Activated CD4-positive, alpha-beta T cell treated with anti-CD3 and anti-CD28 coated beads, Interleukin-2, amount 50 U/mL, for 48 hours (primary cell): ENCODE data around the gene RAB31.
A peak's percentile ranks its signal among the peaks of the same experiment; 100 is the strongest.
"Not testable (repeated sequence)": the region's sequence is repeated elsewhere in the genome, so short reads cannot be mapped to it uniquely, and the experiment has no call there.

ENCODE experiments used
- DNase-seq, 2 experiments: peaks; one replicate each; pipeline ENCODE4 v3.0.0-alpha.2; 2020

Gene RAB31

GRCh38 chr18:9869715-9870430 lies 161.8 kb downstream of the RAB31 start:
- no peak for DNase-seq

GRCh38 chr18:9870431-9871008 lies 162.4 kb downstream of the RAB31 start:
- DNase-seq, result no peak

- no peak for DNase-seq
Observed at GRCh38 chr18:9871244-9871746, 163.2 kb downstream of the RAB31 start.

- no peak for DNase-seq
Observed at GRCh38 chr18:9872823-9873222, 164.7 kb downstream of the RAB31 start.

- DNase-seq, result no peak
Observed at GRCh38 chr18:9874728-9875127, 166.6 kb downstream of the RAB31 start.

GRCh38 chr18:9876212-9876866 lies 168.2 kb downstream of the RAB31 start:
- no peak for DNase-seq

- peak; percentile 6 to 13 for DNase-seq
Observed at GRCh38 chr18:9876867-9877654, 169.0 kb downstream of the RAB31 start.

- DNase-seq, result no peak
Observed at GRCh38 chr18:9877655-9878014, 169.5 kb downstream of the RAB31 start.

- DNase-seq, result no peak
Observed at GRCh38 chr18:9878095-9878494, 170.0 kb downstream of the RAB31 start.

- DNase-seq, result no peak
Observed at GRCh38 chr18:9878783-9879242, 170.7 kb downstream of the RAB31 start.

GRCh38 chr18:9884090-9884489 lies 176.0 kb downstream of the RAB31 start:
- no peak for DNase-seq

GRCh38 chr18:9884532-9885140 lies 176.5 kb downstream of the RAB31 start:
- no peak for DNase-seq

GRCh38 chr18:9885170-9886004 lies 177.3 kb downstream of the RAB31 start, which contains the start of gene TXNDC2:
Gene TXNDC2, plus strand, starts transcription at chr18:9885973. Its CDS starts 708 bp downstream, at chr18:9886681.
- no peak for DNase-seq

- no peak for DNase-seq
Observed at GRCh38 chr18:9886005-9886348, 177.9 kb downstream of the RAB31 start.

- DNase-seq, result no peak
Observed at GRCh38 chr18:9887992-9888391, 179.9 kb downstream of the RAB31 start.

GRCh38 chr18:9890196-9890595 lies 182.1 kb downstream of the RAB31 start:
- DNase-seq, result no peak

GRCh38 chr18:9890957-9891356 lies 182.9 kb downstream of the RAB31 start:
- no peak for DNase-seq

- DNase-seq, result not testable (repeated sequence)
Observed at GRCh38 chr18:9891515-9891914, 183.4 kb downstream of the RAB31 start.

GRCh38 chr18:9894454-9895068 lies 186.5 kb downstream of the RAB31 start:
- DNase-seq, result no peak

- DNase-seq, result no peak
Observed at GRCh38 chr18:9897129-9897528, 189.0 kb downstream of the RAB31 start.

GRCh38 chr18:9897787-9898291 lies 189.7 kb downstream of the RAB31 start:
- not testable (repeated sequence) for DNase-seq
